DND-41 (cell line): ENCODE measurements around the gene RASSF7.

Source experiments
- ATAC-seq: fragments of 200-7000 bp; cut with Tn5 transposase; 3 replicates; pipeline ENCODE4 v1.9.1; 2021; ENCODE audit warnings: low read depth; ENCODE audit not compliant: insufficient read depth
- DNase-seq: peaks from one replicate; pipeline ENCODE4 v3.0.0-alpha.2; 2020
- H2AFZ ChIP-seq: 2 replicates; pipeline ENCODE4 v1.6.0; 2012; ENCODE audit warnings: low read depth, low read length
- H3K27ac ChIP-seq: 2 replicates; pipeline ENCODE4 v1.5.1; 2012; ENCODE audit warnings: low read length, inconsistent platforms
- H3K27me3 ChIP-seq: fragments of 200-600 bp; sonication (generic); 2 replicates; pipeline ENCODE4 v1.6.0; 2012; ENCODE audit warnings: low read length, mild to moderate bottlenecking, inconsistent platforms; ENCODE audit not compliant: insufficient read depth, poor library complexity
- H3K36me3 ChIP-seq: 2 replicates; pipeline ENCODE4 v1.5.1; 2012; ENCODE audit warnings: low read length, inconsistent platforms; ENCODE audit not compliant: insufficient read depth
- H3K4me1 ChIP-seq: 2 replicates; pipeline ENCODE4 v1.5.1; 2012; ENCODE audit warnings: mild to moderate bottlenecking, low read length; ENCODE audit not compliant: insufficient read depth
- H3K4me2 ChIP-seq: 2 replicates; pipeline ENCODE4 v1.6.0; 2012; ENCODE audit warnings: mild to moderate bottlenecking, moderate library complexity, low read length, inconsistent platforms; ENCODE audit not compliant: insufficient read depth
- H3K4me3 ChIP-seq, 2 experiments: fragments of 200-600 bp in 1 of 2; shearing (Covaris generic) in 1 of 2; 2 replicates each; pipeline ENCODE4 v1.5.1; 2012 to 2016; ENCODE audit warnings: inconsistent platforms in 2 of 2, low read length in 2 of 2, mild to moderate bottlenecking in 2 of 2, low read depth in 1 of 2, moderate library complexity in 1 of 2
- H3K79me2 ChIP-seq: 2 replicates; pipeline ENCODE4 v1.6.0; 2012; ENCODE audit warnings: low read length, inconsistent platforms; ENCODE audit not compliant: insufficient read depth
- H3K9ac ChIP-seq: 2 replicates; pipeline ENCODE4 v1.6.0; 2012; ENCODE audit warnings: low read depth, mild to moderate bottlenecking, inconsistent platforms, low read length, moderate library complexity
- H3K9me3 ChIP-seq: 2 replicates; pipeline ENCODE4 v1.5.1; 2012; ENCODE audit warnings: low read length, moderate library complexity, mild to moderate bottlenecking, inconsistent platforms; ENCODE audit not compliant: insufficient read depth, severe bottlenecking
- H4K20me1 ChIP-seq: 2 replicates; pipeline ENCODE4 v1.6.0; 2012; ENCODE audit warnings: low read length; ENCODE audit not compliant: insufficient read depth
- EZH2 ChIP-seq: IDR thresholded peaks from 3 replicates; pipeline ENCODE4 v1.6.1; 2012; ENCODE audit warnings: borderline replicate concordance, low read depth, mild to moderate bottlenecking, moderate library complexity, low read length, inconsistent platforms; ENCODE audit not compliant: severe bottlenecking
- TF ChIP-seq, protein P1 (sequence below): IDR thresholded peaks from 2 replicates; pipeline ENCODE4 v1.5.1; 2012; ENCODE audit warnings: borderline replicate concordance, low read length, moderate library complexity, mild to moderate bottlenecking; ENCODE audit not compliant: poor library complexity, severe bottlenecking; ENCODE audit errors: extremely low read depth

Gene RASSF7

DNA sequence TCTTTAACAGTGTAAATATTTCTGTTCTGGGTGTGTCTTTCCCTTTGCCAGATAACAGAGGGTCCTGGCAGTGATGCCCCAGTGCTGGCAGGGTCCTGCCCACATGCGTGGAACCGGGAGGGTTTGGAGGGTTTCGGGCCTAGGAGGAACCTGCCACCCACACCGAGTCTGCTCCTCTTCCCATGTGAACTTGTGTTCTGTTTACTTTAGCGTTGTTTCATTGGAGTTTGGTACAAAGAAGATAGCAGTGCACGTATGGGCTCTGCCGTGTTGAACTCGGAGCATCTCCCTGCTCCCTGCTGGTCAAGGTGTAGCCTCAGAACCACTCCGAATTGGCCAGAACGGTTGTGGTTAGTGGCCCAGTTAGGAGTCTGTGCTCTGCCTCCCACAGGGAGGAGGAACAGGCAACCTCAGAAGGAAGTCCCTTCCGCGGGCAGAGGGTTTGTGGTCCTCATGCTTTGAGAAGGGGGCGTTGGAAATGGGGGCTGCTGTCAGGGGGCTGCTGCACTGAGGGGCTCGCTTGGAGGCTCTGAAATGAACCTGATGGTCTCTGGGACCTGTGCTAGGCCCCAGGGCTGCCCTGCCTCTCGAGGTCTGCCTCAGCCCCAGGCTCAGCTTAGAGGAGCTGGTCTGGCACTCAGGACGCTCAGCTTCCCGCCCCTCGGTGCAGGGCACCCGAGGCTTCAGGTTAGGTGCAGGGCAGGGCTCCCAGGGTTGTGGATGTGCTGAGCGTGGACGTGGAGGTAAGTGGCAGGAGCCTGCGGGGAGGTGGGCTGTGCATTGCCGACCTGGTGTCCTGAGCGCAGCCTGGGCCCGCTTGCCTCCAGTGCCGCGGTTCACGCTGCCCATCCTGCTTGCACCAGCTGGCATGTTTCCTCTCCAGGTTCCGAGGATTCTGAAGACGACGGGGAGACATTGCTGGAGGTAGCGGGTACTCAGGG is 25.9 kb downstream of the RASSF7 start:
- H3K9ac ChIP-seq: no peak overlapping the region
- no peak overlapping the region for H3K4me3 ChIP-seq
- H2AFZ ChIP-seq: no peak overlapping the region
- no peak overlapping the region for H3K27ac ChIP-seq
- H3K9me3 ChIP-seq: no peaks in the 10 kb centered on the region
- DNase-seq (no peak), ATAC-seq (no peak; the same call in 2 of the 3 replicates)
- peaks cover 86% of the 10 kb centered on the region for H3K36me3 ChIP-seq
- no peak for TF ChIP-seq EZH2
- TF ChIP-seq, protein P1, sequence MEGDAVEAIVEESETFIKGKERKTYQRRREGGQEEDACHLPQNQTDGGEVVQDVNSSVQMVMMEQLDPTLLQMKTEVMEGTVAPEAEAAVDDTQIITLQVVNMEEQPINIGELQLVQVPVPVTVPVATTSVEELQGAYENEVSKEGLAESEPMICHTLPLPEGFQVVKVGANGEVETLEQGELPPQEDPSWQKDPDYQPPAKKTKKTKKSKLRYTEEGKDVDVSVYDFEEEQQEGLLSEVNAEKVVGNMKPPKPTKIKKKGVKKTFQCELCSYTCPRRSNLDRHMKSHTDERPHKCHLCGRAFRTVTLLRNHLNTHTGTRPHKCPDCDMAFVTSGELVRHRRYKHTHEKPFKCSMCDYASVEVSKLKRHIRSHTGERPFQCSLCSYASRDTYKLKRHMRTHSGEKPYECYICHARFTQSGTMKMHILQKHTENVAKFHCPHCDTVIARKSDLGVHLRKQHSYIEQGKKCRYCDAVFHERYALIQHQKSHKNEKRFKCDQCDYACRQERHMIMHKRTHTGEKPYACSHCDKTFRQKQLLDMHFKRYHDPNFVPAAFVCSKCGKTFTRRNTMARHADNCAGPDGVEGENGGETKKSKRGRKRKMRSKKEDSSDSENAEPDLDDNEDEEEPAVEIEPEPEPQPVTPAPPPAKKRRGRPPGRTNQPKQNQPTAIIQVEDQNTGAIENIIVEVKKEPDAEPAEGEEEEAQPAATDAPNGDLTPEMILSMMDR: no peak
- H4K20me1 ChIP-seq: peaks cover 64% of the 10 kb centered on the region
- H3K27me3 ChIP-seq: no peaks in the 10 kb centered on the region
- H3K4me2 ChIP-seq: no peak overlapping the region
- H3K4me1 ChIP-seq: no peaks in the 10 kb centered on the region
- H3K79me2 ChIP-seq: peaks cover 71% of the 10 kb centered on the region

DNA sequence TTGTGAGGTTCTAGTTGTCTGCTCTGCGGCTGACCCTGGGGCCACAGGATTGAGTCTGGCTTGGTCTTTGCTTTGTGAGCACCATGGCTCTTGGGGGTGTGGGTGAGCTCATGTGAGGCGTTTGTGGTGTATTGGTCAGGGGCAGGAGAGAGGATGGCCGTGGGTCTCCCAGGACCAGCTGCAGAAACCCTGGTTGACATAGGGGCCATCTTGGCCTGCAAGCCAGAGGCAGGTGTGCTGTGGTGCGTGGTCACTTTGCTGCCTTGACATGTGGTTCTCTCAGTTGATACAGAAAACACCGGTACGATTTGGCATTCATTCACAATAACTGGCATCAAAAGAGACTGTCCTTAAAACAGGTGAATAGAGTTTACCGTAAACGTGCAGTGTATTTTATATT is 26.8 kb downstream of the RASSF7 start:
- ATAC-seq (no peak), DNase-seq (no peak)
- H3K4me3 ChIP-seq: no peak overlapping the region
- no peak for TF ChIP-seq EZH2
- TF ChIP-seq, protein P1: no peak
- H4K20me1 ChIP-seq: peaks cover 61% of the 10 kb centered on the region
- no peaks in the 10 kb centered on the region for H3K4me1 ChIP-seq
- H2AFZ ChIP-seq: no peak overlapping the region
- H3K9ac ChIP-seq: no peak overlapping the region
- no peaks in the 10 kb centered on the region for H3K27me3 ChIP-seq
- H3K27ac ChIP-seq: no peak overlapping the region
- no peaks in the 10 kb centered on the region for H3K9me3 ChIP-seq
- H3K36me3 ChIP-seq: peaks cover 85% of the 10 kb centered on the region
- peaks cover 68% of the 10 kb centered on the region for H3K79me2 ChIP-seq
- no peak overlapping the region for H3K4me2 ChIP-seq

DNA sequence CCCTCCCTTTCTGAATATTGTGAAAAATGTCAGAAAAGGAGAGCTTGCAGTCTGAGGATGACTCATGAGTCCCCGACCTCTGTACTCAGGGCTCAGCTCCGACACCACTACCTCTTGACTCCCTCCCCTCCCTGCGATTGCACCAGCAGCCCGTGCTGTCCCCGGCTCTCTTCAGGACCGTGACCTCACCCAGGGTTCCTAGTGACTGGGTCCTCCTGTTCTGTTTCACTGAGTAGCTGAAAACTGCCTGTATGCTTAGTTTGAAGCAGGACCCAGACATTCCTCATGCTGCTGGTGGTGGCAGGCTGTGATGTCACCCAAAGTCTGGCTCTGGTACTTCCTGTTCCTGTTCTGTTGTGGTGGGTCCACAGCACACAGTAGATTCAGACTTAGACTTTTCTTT is 27.2 kb downstream of the RASSF7 start:
- H3K4me2 ChIP-seq: no peak overlapping the region
- H3K4me3 ChIP-seq: no peak overlapping the region
- TF ChIP-seq, protein P1: no peak
- TF ChIP-seq EZH2: no peak
- peak; percentile 63; the same call in 1 of the 3 replicates for ATAC-seq
- no peaks in the 10 kb centered on the region for H3K4me1 ChIP-seq
- no peak overlapping the region for H3K27ac ChIP-seq
- no peak overlapping the region for H3K9ac ChIP-seq
- H3K36me3 ChIP-seq: peaks cover 90% of the 10 kb centered on the region
- H3K79me2 ChIP-seq: peaks cover 66% of the 10 kb centered on the region
- H2AFZ ChIP-seq: no peak overlapping the region
- no peak for DNase-seq
- no peaks in the 10 kb centered on the region for H3K9me3 ChIP-seq
- no peaks in the 10 kb centered on the region for H3K27me3 ChIP-seq
- peaks cover 62% of the 10 kb centered on the region for H4K20me1 ChIP-seq
